OCI-LY3 (cell line): ENCODE data around the gene RPL29.

Experiments
- H2AFZ ChIP-seq: fragments of 200-600, 300-600 bp; shearing (Covaris generic); 2 replicates; pipeline ENCODE4 v1.6.0; 2014; ENCODE audit warnings: antibody characterized with exemption, low read depth, low read length
- H3K27ac ChIP-seq: fragments of 200-600, 300-600 bp; sonication (generic); 2 replicates; pipeline ENCODE4 v1.5.1; 2014; ENCODE audit warnings: mild to moderate bottlenecking, low read length, moderate library complexity, mixed read lengths
- H3K27me3 ChIP-seq: fragments of 200-600, 300-600 bp; sonication (generic); 2 replicates; pipeline ENCODE4 v1.6.1; 2014; ENCODE audit warnings: low read depth, low read length, mixed read lengths
- H3K36me3 ChIP-seq: fragments of 200-600, 300-600 bp; sonication (generic); replicated peaks from 2 replicates; pipeline ENCODE3; 2014; ENCODE audit warnings: low read depth, low read length, mixed read lengths
- H3K4me1 ChIP-seq: fragments of 300-600, 200-600 bp; sonication (generic); 2 replicates; pipeline ENCODE4 v1.6.1; 2014; ENCODE audit warnings: low read length, mixed read lengths
- H3K4me2 ChIP-seq: fragments of 200-600, 300-600 bp; sonication (generic); 2 replicates; pipeline ENCODE4 v1.6.1; 2014; ENCODE audit warnings: low read length, mixed read lengths
- H3K4me3 ChIP-seq: fragments of 300-600, 200-600 bp; sonication (generic); 2 replicates; pipeline ENCODE4 v1.5.1; 2014; ENCODE audit warnings: antibody characterized with exemption, mild to moderate bottlenecking, low read length, moderate library complexity
- H3K79me2 ChIP-seq: fragments of 300-600, 200-600 bp; shearing (Covaris generic); 2 replicates; pipeline ENCODE4 v1.6.1; 2014; ENCODE audit warnings: mild to moderate bottlenecking, low read length, mixed read lengths
- H3K9ac ChIP-seq: fragments of 300-600, 200-600 bp; shearing (Covaris generic); 2 replicates; pipeline ENCODE4 v1.6.0; 2014; ENCODE audit warnings: mild to moderate bottlenecking, low read length, moderate library complexity
- H3K9me3 ChIP-seq: fragments of 200-600, 300-600 bp; shearing (Covaris generic); 2 replicates; pipeline ENCODE4 v1.6.1; 2014; ENCODE audit warnings: low read length, mixed read lengths; ENCODE audit not compliant: insufficient read depth
- H4K20me1 ChIP-seq: fragments of 200-600, 300-600 bp; sonication (generic); 2 replicates; pipeline ENCODE4 v1.6.1; 2016; ENCODE audit warnings: low read length, mixed read lengths; ENCODE audit not compliant: insufficient read depth
- EZH2phosphoT487 ChIP-seq: fragments of 200-600 bp; shearing (Covaris generic); IDR thresholded peaks from 2 replicates; pipeline ENCODE4 v1.6.1; 2018; ENCODE audit warnings: antibody characterized with exemption, mixed run types, low read depth
- TF ChIP-seq, protein P1 (sequence below): fragments of 200-600, 300-600 bp; sonication (generic); IDR thresholded peaks from 2 replicates; pipeline ENCODE4 v1.5.1; 2014; ENCODE audit warnings: antibody characterized with exemption, low read length, low read depth

The RPL29 gene

DNA sequence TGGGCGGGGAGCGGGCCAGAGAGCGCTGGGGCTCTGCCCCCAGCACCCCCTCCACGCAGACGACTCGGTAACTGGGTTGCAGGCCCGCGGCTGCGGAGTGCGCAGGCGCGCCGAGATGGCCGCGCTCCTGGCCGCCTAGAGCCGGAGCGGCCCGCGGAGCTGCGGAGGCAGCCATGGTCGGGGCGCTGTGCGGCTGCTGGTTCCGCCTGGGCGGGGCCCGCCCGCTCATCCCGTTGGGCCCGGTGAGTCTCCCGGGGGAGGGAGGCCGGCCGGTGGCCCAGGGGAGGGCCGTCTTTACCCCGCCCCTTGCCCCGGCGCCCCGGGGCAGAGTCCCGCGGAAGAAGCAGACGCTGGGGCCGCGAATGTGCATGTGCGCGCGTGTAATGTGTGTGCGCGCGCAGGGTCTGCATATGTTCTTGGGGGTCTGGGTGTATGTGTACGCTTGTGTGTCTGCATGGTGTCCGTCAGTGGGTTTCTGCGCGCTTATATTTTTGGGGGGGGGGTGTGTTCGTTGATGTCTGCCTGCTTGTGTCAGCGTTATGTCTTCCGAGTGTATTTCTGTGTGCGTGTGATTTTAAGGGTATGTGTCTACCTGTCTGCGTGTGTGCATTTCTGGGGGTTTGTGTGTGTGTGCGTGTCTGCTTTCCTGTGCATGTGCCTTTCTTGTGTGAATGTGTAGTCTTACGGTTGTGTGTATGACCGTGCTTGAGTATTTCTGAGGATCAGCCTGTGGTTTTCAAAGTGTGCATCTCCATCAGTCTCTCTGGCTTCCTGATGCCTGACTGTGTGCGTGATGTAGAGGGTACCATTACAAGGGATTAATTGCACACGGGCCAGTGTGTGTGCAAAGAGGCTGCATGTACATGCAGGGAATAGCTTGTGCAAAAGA lies 20.5 kb downstream of the RPL29 start, which contains the start of gene ABHD14A:
TSS of gene ABHD14A (plus strand) at position 102 of the 889 bp plus-strand sequence. CDS start at position 174, 72 bp downstream.
- H3K27ac ChIP-seq = peak within 1 kb of the TSS; percentile 41
- H3K4me3 ChIP-seq = peak within 1 kb of the TSS; percentile 98
- TF ChIP-seq, protein P1, sequence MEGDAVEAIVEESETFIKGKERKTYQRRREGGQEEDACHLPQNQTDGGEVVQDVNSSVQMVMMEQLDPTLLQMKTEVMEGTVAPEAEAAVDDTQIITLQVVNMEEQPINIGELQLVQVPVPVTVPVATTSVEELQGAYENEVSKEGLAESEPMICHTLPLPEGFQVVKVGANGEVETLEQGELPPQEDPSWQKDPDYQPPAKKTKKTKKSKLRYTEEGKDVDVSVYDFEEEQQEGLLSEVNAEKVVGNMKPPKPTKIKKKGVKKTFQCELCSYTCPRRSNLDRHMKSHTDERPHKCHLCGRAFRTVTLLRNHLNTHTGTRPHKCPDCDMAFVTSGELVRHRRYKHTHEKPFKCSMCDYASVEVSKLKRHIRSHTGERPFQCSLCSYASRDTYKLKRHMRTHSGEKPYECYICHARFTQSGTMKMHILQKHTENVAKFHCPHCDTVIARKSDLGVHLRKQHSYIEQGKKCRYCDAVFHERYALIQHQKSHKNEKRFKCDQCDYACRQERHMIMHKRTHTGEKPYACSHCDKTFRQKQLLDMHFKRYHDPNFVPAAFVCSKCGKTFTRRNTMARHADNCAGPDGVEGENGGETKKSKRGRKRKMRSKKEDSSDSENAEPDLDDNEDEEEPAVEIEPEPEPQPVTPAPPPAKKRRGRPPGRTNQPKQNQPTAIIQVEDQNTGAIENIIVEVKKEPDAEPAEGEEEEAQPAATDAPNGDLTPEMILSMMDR = no peak
- TF ChIP-seq EZH2phosphoT487 = no peak
- no peaks in the 10 kb centered on the region for H3K9me3 ChIP-seq
- peaks cover 7% of the 10 kb centered on the region for H3K36me3 ChIP-seq
- no peaks in the 10 kb centered on the region for H4K20me1 ChIP-seq
- no peaks in the 10 kb centered on the region for H3K27me3 ChIP-seq
- H3K4me2 ChIP-seq = peak within 1 kb of the TSS; percentile 100
- H2AFZ ChIP-seq = peak within 1 kb of the TSS; percentile 99
- peaks cover 8% of the 10 kb centered on the region for H3K79me2 ChIP-seq
- H3K4me1 ChIP-seq = peaks cover 14% of the 10 kb centered on the region
- H3K9ac ChIP-seq = peak within 1 kb of the TSS; percentile 96

DNA sequence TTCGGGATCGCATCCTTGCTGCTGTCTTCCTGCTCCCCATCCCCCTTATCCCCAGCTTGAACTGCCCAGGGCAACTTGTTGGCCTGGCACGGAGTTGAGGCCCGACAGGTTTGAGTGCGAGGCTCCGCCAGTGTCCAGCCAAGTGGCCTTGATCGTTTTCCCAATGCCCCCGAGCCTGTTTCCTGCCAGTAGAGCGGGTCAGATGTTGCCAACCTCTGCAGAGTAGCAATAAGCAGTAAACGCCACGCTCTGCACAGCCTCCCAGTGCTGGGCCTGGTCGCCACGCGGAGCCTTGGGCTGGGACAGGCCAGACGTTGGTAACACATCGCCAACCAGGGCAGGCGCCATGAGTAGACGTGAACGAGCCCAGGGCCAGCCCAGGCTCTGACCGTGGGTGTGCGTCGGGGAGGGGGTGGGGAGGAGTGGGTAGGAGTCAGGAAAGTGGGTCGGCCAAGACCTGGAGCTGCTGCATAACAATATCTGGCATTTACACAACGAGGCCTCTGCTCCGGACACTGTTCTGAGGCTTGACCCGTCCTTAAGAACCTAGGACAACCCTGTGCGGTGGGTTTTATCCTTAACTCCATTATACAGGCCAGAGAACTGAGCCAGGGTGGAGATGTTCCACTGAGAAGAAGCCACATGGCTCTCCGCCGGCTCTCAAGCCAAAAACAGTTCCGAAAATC lies 21.3 kb downstream of the RPL29 start:
- H3K4me1 ChIP-seq = peaks cover 14% of the 10 kb centered on the region

DNA sequence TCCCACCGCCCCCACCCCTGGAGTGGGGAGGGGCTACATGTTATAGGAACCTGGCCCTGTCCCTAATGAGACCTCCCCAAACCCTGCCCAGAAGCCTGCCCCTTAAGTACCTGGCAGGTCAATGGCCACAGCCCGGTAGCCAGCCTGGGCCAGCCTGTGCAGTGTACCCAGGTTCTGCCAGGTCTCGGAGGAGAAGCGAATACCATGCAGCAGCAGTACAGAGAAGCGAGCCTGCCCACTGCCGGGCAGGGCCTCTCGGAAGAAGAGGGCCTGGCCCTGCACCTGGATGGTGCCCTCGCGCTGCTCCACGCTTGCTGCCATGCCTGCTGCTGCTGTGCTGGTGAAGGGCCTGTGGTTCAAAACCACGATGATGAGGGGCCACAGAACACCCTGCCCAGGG lies 24.3 kb downstream of the RPL29 start:
- Histone ChIP-seq H3K9ac (no peak overlapping the region), H3K79me2 (peaks cover 8% of the 10 kb centered on the region), H2AFZ (no peak overlapping the region), H3K4me2 (no peak overlapping the region), H3K27ac (no peak overlapping the region), H3K9me3 (no peaks in the 10 kb centered on the region), H3K36me3 (peaks cover 5% of the 10 kb centered on the region), H3K4me3 (no peak overlapping the region), H3K27me3 (no peaks in the 10 kb centered on the region), H3K4me1 (peaks cover 24% of the 10 kb centered on the region), H4K20me1 (no peaks in the 10 kb centered on the region)
- TF ChIP-seq, protein P1 = no peak
- no peak for TF ChIP-seq EZH2phosphoT487

More for the DNA sequence above, 21.3 kb downstream of the RPL29 start:
- peak overlapping the region; percentile 41 for H3K27ac ChIP-seq
- TF ChIP-seq, protein P1 = no peak
- TF ChIP-seq EZH2phosphoT487 = no peak
- peaks cover 5% of the 10 kb centered on the region for H3K36me3 ChIP-seq
- peak overlapping the region; percentile 98 for H3K4me3 ChIP-seq
- no peaks in the 10 kb centered on the region for H3K27me3 ChIP-seq
- peak overlapping the region; percentile 100 for H3K4me2 ChIP-seq
- peaks cover 8% of the 10 kb centered on the region for H3K79me2 ChIP-seq
- H4K20me1 ChIP-seq = no peaks in the 10 kb centered on the region
- H3K9ac ChIP-seq = peak overlapping the region; percentile 96
- H3K9me3 ChIP-seq = no peaks in the 10 kb centered on the region
- peak overlapping the region; percentile 99 for H2AFZ ChIP-seq
